ENCODE measurements around the gene ZNF653. TPM values are rescaled to one million over a fixed set of nuclear protein-coding genes. Genes with fewer than 3 reads are reported as not detected.
"Not testable (repeated sequence)": the region's sequence is repeated elsewhere in the genome, so short reads cannot be mapped to it uniquely, and the experiment has no call there.

Gene ZNF653
- total and polyA plus RNA-seq, 4 donors: 5.8 to 21.4 (median 16.0) TPM

DNA sequence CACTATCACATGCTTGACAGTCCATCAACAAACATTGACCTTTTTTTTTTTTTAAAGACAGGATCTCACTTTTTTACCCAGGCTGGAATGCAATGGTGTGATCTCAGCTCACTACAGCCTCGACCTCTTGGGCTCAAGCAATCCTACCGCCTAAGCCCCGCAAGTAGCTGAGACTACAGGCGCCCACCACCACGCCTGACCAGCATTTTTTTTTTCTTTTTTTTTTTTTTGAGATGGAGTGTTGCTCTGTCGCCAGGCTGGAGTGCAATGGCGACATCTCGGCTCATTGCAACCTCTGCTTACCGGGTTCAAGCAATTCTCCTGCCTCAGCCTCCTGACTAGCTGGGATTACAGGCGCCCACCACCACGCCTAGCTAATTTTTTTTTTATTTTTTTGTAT is 46.7 kb downstream of the ZNF653 start:
- H3K9me3 ChIP-seq (ENCODE audit: control insufficient read depth, insufficient read depth, low read length); H3K4me3 ChIP-seq (ENCODE audit: low read depth, low read length); DNase-seq (ENCODE audit: low read depth in 4 of 6, low spot score in 6 of 6); H3K27me3 ChIP-seq (ENCODE audit: control insufficient read depth, insufficient read depth, low read length); H3K27ac ChIP-seq (ENCODE audit: low read depth, low read length): not testable (repeated sequence)
- WGBS (ENCODE audit: insufficient coverage): 59% methylated on average over 2 of the region's 11 CpGs
- H3K36me3 ChIP-seq (ENCODE audit: control insufficient read depth, insufficient read depth, low read length): peaks cover 92% of the 10 kb centered on the region
- peaks cover 12% of the 10 kb centered on the region for H3K4me1 ChIP-seq (ENCODE audit: control insufficient read depth, insufficient read depth, low read length)

DNA sequence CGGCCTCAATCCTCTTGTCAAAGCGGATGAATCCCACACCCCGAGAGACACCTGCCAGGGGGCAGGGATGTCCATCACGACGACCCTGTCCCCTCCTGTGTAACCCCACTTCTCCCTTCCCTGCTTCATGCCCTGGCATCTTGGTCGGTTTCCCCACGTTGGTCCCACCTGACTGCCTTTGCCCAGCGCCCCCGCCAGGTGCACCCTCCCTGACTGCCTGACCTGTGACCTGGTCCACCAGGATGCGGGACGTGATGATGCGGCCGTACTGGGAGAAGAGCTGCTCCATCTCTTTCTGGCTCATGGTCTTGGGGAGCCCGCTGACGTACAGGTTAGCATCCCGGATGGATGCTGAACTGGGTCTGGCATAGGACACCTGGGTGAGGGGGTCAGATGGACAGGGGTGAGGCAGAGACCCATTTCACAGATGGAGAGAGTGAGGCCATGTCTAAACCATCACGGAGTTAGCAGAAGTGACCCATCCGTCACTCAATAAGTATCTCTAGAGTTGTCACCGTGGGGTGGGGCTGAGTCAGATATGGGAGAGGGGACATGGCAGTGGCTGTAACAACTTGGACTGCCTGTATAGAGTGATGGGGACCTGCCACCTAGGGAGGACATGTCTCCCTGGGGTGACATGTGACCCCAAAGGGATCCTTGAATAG is 47.3 kb downstream of the ZNF653 start:
- H3K27me3 ChIP-seq (ENCODE audit: control insufficient read depth, insufficient read depth, low read length): no peaks in the 10 kb centered on the region
- no peaks in the 10 kb centered on the region for H3K9me3 ChIP-seq (ENCODE audit: control insufficient read depth, insufficient read depth, low read length)
- no peak overlapping the region for H3K27ac ChIP-seq (ENCODE audit: low read depth, low read length)
- no peak for DNase-seq (ENCODE audit: low read depth in 4 of 6, low spot score in 6 of 6)
- peaks cover 12% of the 10 kb centered on the region for H3K4me1 ChIP-seq (ENCODE audit: control insufficient read depth, insufficient read depth, low read length)
- 92% methylated on average over 19 of the region's 19 CpGs for WGBS (ENCODE audit: insufficient coverage)
- H3K4me3 ChIP-seq (ENCODE audit: low read depth, low read length): no peak overlapping the region
- H3K36me3 ChIP-seq (ENCODE audit: control insufficient read depth, insufficient read depth, low read length): peaks cover 92% of the 10 kb centered on the region

DNA sequence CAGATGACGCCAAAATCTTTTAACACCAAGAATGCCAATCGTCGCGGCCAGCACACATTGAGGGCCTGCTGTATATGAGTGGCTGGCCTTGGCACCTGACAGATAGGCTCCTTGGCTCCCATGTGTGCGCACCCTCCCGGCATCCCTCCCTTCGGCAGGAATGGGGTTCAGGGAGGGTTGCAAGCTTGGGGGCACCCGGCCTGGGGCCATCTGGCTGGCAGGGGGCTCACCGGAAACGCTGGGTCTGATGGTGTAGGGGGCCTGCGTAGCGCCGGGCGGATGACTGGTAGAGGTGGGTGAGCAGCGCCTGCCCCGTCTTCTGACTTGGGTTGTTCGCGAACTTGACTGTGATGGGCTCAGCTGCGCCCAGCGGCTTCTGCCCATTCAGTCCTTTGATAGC is 47.8 kb downstream of the ZNF653 start:
- 93% methylated on average over 20 of the region's 20 CpGs for WGBS (ENCODE audit: insufficient coverage)
- Histone ChIP-seq H3K27ac (ENCODE audit: low read depth, low read length) (peak overlapping the region; percentile 7), H3K4me3 (ENCODE audit: low read depth, low read length) (no peak overlapping the region)

DNA sequence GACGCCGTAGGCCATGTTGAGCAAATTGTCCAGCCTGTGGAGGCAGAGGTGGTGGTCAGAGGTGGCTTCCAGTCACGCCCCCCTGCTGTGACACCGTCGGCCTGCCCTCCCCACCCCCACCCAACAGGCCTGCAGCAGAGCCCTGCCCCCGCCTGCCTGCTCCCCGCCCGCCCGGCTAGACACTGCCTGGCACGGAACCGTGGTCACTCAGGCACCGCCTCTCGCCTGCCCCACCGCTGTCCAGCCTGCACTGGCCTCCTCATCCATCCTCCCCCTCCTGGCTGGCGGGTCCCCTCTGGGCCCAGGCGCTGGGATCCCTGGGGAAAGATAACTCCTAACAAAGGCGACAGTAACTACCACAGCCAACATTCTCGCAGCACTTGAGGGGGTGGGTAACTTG is 48.5 kb downstream of the ZNF653 start:
- 37% methylated on average over 15 of the region's 18 CpGs for WGBS (ENCODE audit: insufficient coverage)
- DNase-seq (ENCODE audit: low read depth in 4 of 6, low spot score in 6 of 6): no peak
- Histone ChIP-seq H3K4me3 (ENCODE audit: low read depth, low read length) (no peak overlapping the region), H3K27ac (ENCODE audit: low read depth, low read length) (no peak overlapping the region), H3K4me1 (ENCODE audit: control insufficient read depth, insufficient read depth, low read length) (peaks cover 21% of the 10 kb centered on the region), H3K27me3 (ENCODE audit: control insufficient read depth, insufficient read depth, low read length) (no peaks in the 10 kb centered on the region), H3K9me3 (ENCODE audit: control insufficient read depth, insufficient read depth, low read length) (no peaks in the 10 kb centered on the region), H3K36me3 (ENCODE audit: control insufficient read depth, insufficient read depth, low read length) (peaks cover 90% of the 10 kb centered on the region)

More for the DNA sequence above, 47.8 kb downstream of the ZNF653 start:
- H3K36me3 ChIP-seq (ENCODE audit: control insufficient read depth, insufficient read depth, low read length): peaks cover 92% of the 10 kb centered on the region
- H3K9me3 ChIP-seq (ENCODE audit: control insufficient read depth, insufficient read depth, low read length): no peaks in the 10 kb centered on the region
- DNase-seq (ENCODE audit: low read depth in 4 of 6, low spot score in 6 of 6): no peak
- no peaks in the 10 kb centered on the region for H3K27me3 ChIP-seq (ENCODE audit: control insufficient read depth, insufficient read depth, low read length)
- H3K4me1 ChIP-seq (ENCODE audit: control insufficient read depth, insufficient read depth, low read length): peaks cover 16% of the 10 kb centered on the region

DNA sequence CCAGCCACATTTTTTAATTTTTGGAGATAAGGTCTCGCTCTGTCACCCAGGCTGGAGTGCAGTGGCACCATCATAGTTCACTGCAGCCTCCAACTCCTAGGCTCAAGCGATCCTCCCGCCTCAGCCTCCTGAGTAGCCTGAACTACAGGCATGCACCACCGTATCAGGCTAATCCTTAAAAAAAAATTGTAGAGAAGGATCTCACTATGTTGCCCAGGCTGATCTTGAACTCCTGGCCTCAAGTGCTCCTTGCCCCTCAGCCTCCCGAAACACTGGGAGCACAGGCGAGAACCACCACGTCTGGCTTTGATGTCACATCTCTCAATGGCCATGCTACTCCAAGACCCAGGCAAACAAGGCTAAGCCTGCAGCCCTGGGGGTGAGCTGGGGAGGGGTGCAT is 49.0 kb downstream of the ZNF653 start:
- H3K4me3 ChIP-seq (ENCODE audit: low read depth, low read length): no peak overlapping the region
- peaks cover 91% of the 10 kb centered on the region for H3K36me3 ChIP-seq (ENCODE audit: control insufficient read depth, insufficient read depth, low read length)
- H3K9me3 ChIP-seq (ENCODE audit: control insufficient read depth, insufficient read depth, low read length): no peaks in the 10 kb centered on the region
- no peaks in the 10 kb centered on the region for H3K27me3 ChIP-seq (ENCODE audit: control insufficient read depth, insufficient read depth, low read length)
- H3K27ac ChIP-seq (ENCODE audit: low read depth, low read length): no peak overlapping the region
- DNase-seq (ENCODE audit: low read depth in 4 of 6, low spot score in 6 of 6): no peak
- peaks cover 25% of the 10 kb centered on the region for H3K4me1 ChIP-seq (ENCODE audit: control insufficient read depth, insufficient read depth, low read length)
- 84% methylated on average over 4 of the region's 7 CpGs for WGBS (ENCODE audit: insufficient coverage)

DNA sequence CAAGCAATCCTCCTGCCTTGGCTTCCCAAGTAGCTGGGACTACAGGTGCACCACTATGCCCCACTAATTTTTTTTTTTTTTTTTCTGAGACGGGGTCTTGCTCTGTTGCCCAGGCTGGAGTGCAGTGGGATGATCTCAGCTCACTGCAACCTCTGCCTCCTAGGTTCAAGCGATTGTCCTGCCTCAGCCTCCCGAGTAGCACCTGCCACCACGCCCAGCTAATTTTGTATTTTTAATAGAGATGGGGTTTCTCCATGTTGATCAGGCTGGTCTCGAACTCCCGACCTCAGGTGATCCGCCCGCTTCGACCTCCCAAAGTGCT is 50.4 kb downstream of the ZNF653 start:
- H3K27ac ChIP-seq (ENCODE audit: low read depth, low read length); DNase-seq (ENCODE audit: low read depth in 4 of 6, low spot score in 6 of 6); H3K27me3 ChIP-seq (ENCODE audit: control insufficient read depth, insufficient read depth, low read length); H3K4me3 ChIP-seq (ENCODE audit: low read depth, low read length); H3K9me3 ChIP-seq (ENCODE audit: control insufficient read depth, insufficient read depth, low read length): not testable (repeated sequence)
- peaks cover 32% of the 10 kb centered on the region for H3K4me1 ChIP-seq (ENCODE audit: control insufficient read depth, insufficient read depth, low read length)
- peaks cover 88% of the 10 kb centered on the region for H3K36me3 ChIP-seq (ENCODE audit: control insufficient read depth, insufficient read depth, low read length)
- 100% methylated on average over 1 of the region's 9 CpGs for WGBS (ENCODE audit: insufficient coverage)

DNA sequence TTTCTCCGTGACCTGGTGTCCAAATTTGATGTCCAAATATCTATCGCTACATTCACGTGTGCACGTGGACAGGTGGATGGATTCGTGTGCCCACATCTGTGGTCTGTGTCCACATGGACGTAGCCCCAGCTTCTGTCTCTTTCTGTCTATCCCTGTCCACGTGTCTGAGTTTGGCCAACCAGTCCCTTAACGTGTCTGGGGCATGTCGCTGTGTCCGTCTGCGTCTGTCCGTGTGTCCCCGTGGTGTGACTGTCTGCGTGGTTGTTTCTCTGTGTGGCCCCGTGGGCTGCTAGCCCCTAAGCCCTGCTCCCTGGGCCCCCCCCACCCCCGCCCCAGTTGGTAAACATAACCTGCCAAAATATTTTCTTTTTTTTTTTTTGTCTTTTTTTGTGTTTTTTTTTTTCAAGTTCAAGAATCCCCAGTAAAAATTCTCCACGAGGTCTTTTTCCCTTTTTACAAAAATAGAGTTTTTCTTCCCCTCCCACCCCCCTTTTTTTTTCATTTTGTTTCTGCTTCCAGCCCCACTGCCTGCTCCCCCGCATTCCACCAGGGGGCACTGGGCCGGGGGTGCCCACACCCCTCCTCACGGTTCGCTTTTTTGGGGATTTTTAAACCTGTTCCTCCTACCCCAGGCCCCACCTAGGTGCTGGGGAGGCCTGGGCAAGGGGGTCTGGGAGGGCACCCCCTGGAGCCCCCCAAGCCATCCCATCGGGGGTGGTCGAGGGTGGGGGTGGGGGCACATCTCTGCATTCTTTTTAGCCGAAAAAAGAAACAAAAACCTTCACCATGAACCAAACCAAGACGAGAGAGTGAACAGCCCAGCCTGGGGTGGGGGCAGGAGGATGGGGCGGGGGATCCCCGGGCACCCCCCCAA is 51.9 kb downstream of the ZNF653 start:
- WGBS (ENCODE audit: insufficient coverage): 88% methylated on average over 15 of the region's 27 CpGs
- DNase-seq (ENCODE audit: low read depth in 4 of 6, low spot score in 6 of 6): no peak
- H3K4me3 ChIP-seq (ENCODE audit: low read depth, low read length): no peak overlapping the region
- no peaks in the 10 kb centered on the region for H3K9me3 ChIP-seq (ENCODE audit: control insufficient read depth, insufficient read depth, low read length)
- peaks cover 32% of the 10 kb centered on the region for H3K4me1 ChIP-seq (ENCODE audit: control insufficient read depth, insufficient read depth, low read length)
- H3K27me3 ChIP-seq (ENCODE audit: control insufficient read depth, insufficient read depth, low read length): no peaks in the 10 kb centered on the region
- H3K36me3 ChIP-seq (ENCODE audit: control insufficient read depth, insufficient read depth, low read length): peaks cover 85% of the 10 kb centered on the region
- H3K27ac ChIP-seq (ENCODE audit: low read depth, low read length): no peak overlapping the region

DNA sequence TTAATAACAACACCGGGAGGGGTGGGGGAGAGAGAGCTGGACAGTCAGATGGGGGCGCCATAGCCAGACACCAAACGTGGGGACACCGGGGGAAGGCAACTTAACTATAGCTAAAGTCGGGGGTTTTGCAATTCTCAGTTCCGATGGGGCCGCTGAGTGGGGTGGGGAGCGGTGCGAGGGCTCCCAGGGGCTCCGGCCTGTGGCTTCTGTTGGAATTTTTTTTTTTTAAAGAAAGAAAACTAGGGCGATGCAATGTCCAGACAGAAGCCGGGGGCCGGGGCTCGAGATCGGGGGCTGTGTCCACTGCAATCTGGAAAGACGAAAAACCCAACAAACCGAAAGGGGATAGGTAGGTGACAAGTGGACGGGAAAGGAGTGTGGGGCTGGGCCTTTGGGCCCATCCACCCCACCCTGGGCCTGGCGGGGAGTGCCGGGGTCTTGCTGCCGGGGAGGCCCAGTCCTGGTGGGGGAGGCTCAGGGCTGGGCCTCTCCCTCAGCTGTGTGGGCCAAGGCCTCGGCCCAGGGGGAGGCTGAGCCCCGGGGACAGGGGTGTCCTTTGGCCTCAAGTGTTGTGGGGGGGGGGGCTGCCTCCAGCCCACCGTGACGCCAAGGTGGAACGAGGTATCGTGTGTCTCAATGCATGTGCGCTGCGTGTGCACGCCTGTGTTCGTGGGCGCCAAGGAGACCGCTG is 52.9 kb downstream of the ZNF653 start:
- H3K4me1 ChIP-seq (ENCODE audit: control insufficient read depth, insufficient read depth, low read length): peaks cover 26% of the 10 kb centered on the region
- 76% methylated on average over 29 of the region's 33 CpGs for WGBS (ENCODE audit: insufficient coverage)
- peaks cover 85% of the 10 kb centered on the region for H3K36me3 ChIP-seq (ENCODE audit: control insufficient read depth, insufficient read depth, low read length)
- no peak overlapping the region for H3K27ac ChIP-seq (ENCODE audit: low read depth, low read length)
- DNase-seq (ENCODE audit: low read depth in 4 of 6, low spot score in 6 of 6): no peak
- no peak overlapping the region for H3K4me3 ChIP-seq (ENCODE audit: low read depth, low read length)
- no peaks in the 10 kb centered on the region for H3K27me3 ChIP-seq (ENCODE audit: control insufficient read depth, insufficient read depth, low read length)
- no peaks in the 10 kb centered on the region for H3K9me3 ChIP-seq (ENCODE audit: control insufficient read depth, insufficient read depth, low read length)

DNA sequence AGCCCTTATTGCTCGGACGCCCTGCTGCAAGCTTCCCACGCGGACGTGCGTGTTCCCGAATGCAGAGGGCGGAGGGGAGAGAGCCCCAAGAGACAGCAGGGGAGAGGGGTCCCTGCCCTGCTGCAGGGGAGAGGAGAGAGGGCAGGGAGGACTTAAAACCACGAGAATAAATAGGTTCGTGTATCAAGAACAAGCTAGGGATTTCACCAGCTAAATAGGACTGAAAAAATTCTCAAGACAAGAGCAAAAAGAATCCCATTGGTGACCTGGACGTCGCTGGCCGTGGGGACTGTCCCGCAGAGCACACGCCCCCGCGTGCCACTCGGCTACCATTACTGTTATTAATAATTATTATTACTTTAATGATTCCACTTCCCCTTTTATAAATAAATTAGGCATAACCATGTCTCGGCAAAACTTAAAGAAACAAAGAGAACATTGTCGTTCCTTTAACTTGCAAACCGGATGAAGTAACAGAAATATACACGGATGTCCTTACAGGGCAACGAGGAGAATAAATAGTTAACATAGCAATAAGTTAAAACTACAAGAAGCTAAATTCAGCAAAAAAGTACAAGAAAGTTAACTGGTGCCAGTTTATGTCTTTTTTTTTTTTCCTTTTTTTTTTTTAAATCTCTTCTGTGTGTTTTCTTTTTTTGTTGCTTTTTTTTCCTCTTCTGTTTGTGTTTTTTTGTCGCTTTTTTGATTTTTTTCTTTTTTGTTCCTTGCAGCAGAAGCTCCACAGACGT is 53.6 kb downstream of the ZNF653 start:
- 12% methylated on average over 8 of the region's 25 CpGs for WGBS (ENCODE audit: insufficient coverage)

More for the DNA sequence above, 53.6 kb downstream of the ZNF653 start:
- no peaks in the 10 kb centered on the region for H3K9me3 ChIP-seq (ENCODE audit: control insufficient read depth, insufficient read depth, low read length)
- H3K36me3 ChIP-seq (ENCODE audit: control insufficient read depth, insufficient read depth, low read length): peaks cover 85% of the 10 kb centered on the region
- peak overlapping the region; percentile 22 for H3K27ac ChIP-seq (ENCODE audit: low read depth, low read length)
- H3K4me3 ChIP-seq (ENCODE audit: low read depth, low read length): no peak overlapping the region
- DNase-seq (ENCODE audit: low read depth in 4 of 6, low spot score in 6 of 6): peak in 2 of 6 donors; percentile 27 to 40
- no peaks in the 10 kb centered on the region for H3K27me3 ChIP-seq (ENCODE audit: control insufficient read depth, insufficient read depth, low read length)
- peaks cover 20% of the 10 kb centered on the region for H3K4me1 ChIP-seq (ENCODE audit: control insufficient read depth, insufficient read depth, low read length)

Data from spinal cord (tissue), 10 donors.